K562 (cell line): ENCODE results near the gene PHF21A. TPM values are rescaled to one million over a fixed set of nuclear protein-coding genes. Genes with fewer than 3 reads are reported as not detected.
A peak's percentile ranks its signal among the peaks of the same experiment; 100 is the strongest.

ENCODE experiments used
- ATAC-seq: fragments of 200-7000 bp; cut with Tn5 transposase; 3 replicates; pipeline ENCODE4 v1.9.1; 2020; ENCODE audit warnings: moderate library complexity
- BruUV-seq: library from RNA; stranded (reverse); fragments of 400-500 nt; replicated peaks from 2 replicates; lab custom pipeline; 2021; lab: Mats Ljungman, UMichigan
- CTCF ChIA-PET: fragments of 300-600 bp; formaldehyde crosslinking; extraction: SDS; loops from one replicate; lab custom pipeline; 2021; ENCODE audit warnings: low intra/inter-chr PET ratio; lab: Yijun Ruan, JAX
- POLR2A ChIA-PET: fragments of 300-600, 350-650 bp; sonication (Branson Sonifier 250); formaldehyde crosslinking; extraction: SDS; loops from one replicate; lab custom pipeline; 2021; ENCODE audit warnings: antibody characterized with exemption, inconsistent platforms; lab: Yijun Ruan, JAX
- DNase-seq, 4 experiments: peaks; one replicate each; pipeline versions ENCODE4 v3.0.0 to v3.0.0-alpha.2; 2011 to 2018; ENCODE audit warnings: low spot score in 3 of 4, mixed read lengths in 3 of 4; ENCODE audit errors: extremely low read depth in 1 of 4
- FAIRE-seq: peaks from 2 replicates; lab custom pipeline; 2011; peaks lifted over from hg19 to GRCh38; lab: Jason Lieb, UNC
- H2AFZ ChIP-seq: 2 replicates; pipeline ENCODE4 v1.6.0; 2011; ENCODE audit warnings: low read depth, low read length, control low read depth, inconsistent platforms
- H3K27ac ChIP-seq: fragments of 200-600 bp; 3 replicates; pipeline ENCODE4 v1.8.0; 2011; ENCODE audit warnings: low read depth, mild to moderate bottlenecking, control low read depth, inconsistent platforms, low read length, moderate library complexity, mixed read lengths; ENCODE audit errors: extremely low read depth
- H3K27me3 ChIP-seq, 2 experiments: fragments of 300-600 bp in 1 of 2; 2 replicates in 1 of 2; 3 replicates in 1 of 2; pipeline versions ENCODE4 v1.6.0 to v1.8.0; 2011; ENCODE audit warnings: inconsistent platforms in 2 of 2, low read length in 2 of 2, mild to moderate bottlenecking in 1 of 2, mixed read lengths in 1 of 2, moderate library complexity in 1 of 2; ENCODE audit not compliant: control insufficient read depth in 2 of 2, insufficient read depth in 2 of 2
- H3K36me3 ChIP-seq: fragments of 300-600 bp; 3 replicates; pipeline ENCODE4 v1.8.0; 2011; ENCODE audit warnings: mild to moderate bottlenecking, low read length, inconsistent platforms; ENCODE audit not compliant: control insufficient read depth, insufficient read depth
- H3K4me1 ChIP-seq, 2 experiments: fragments of 200-600 bp in 1 of 2; replicated peaks in 1 of 2; 2 replicates in 1 of 2; 3 replicates in 1 of 2; pipeline versions ENCODE4 v1.5.1 to v1.8.0; 2011; ENCODE audit warnings: inconsistent platforms in 2 of 2, low read length in 2 of 2, mild to moderate bottlenecking in 1 of 2, mixed read lengths in 1 of 2, moderate library complexity in 1 of 2; ENCODE audit not compliant: control insufficient read depth in 2 of 2, insufficient read depth in 2 of 2
- H3K4me2 ChIP-seq: 2 replicates; pipeline ENCODE4 v1.6.1; 2011; ENCODE audit warnings: low read length, control low read depth, inconsistent platforms, mixed read lengths; ENCODE audit not compliant: insufficient read depth
- H3K4me3 ChIP-seq: fragments of 200-600 bp; sonication (generic), shearing (Covaris generic); 2 replicates; pipeline ENCODE4 v1.5.1; 2016; ENCODE audit warnings: control low read depth, inconsistent platforms
- H3K79me2 ChIP-seq: fragments of 200-600 bp; 3 replicates; pipeline ENCODE4 v1.8.0; 2011; ENCODE audit warnings: low read length, inconsistent platforms; ENCODE audit not compliant: control insufficient read depth, insufficient read depth
- H3K9ac ChIP-seq, 2 experiments: 2 replicates each; pipeline versions ENCODE4 v1.6.0 to v1.6.1; 2011; ENCODE audit warnings: low read depth in 2 of 2, low read length in 2 of 2, control low read depth in 1 of 2, inconsistent platforms in 1 of 2, mild to moderate bottlenecking in 1 of 2, mixed read lengths in 1 of 2; ENCODE audit not compliant: insufficient read depth in 1 of 2
- H3K9me1 ChIP-seq: one replicate; pipeline ENCODE4 v1.6.0; 2011; ENCODE audit warnings: inconsistent platforms, mild to moderate bottlenecking, low read length, moderate library complexity; ENCODE audit not compliant: control insufficient read depth, insufficient read depth
- H3K9me3 ChIP-seq: replicated peaks from 2 replicates; pipeline ENCODE4 v1.5.1; 2011; ENCODE audit warnings: low read depth, low read length, inconsistent platforms; ENCODE audit not compliant: control insufficient read depth, insufficient read depth
- H4K20me1 ChIP-seq: replicated peaks from 2 replicates; pipeline ENCODE4 v1.6.1; 2011; ENCODE audit warnings: low read length, inconsistent platforms, mixed read lengths; ENCODE audit not compliant: control insufficient read depth, insufficient read depth
- EGR1 ChIP-seq: fragments of 450-650 bp; conservative IDR thresholded peaks from 2 replicates; pipeline ENCODE4 v1.6.1; 2017; ENCODE audit warnings: mild to moderate bottlenecking
- EP400 ChIP-seq: fragments of 450-650 bp; IDR thresholded peaks from 2 replicates; pipeline ENCODE4 v1.6.1; 2017; ENCODE audit warnings: antibody characterized with exemption, mild to moderate bottlenecking, moderate library complexity
- MITF ChIP-seq: IDR thresholded peaks from 2 replicates; pipeline ENCODE4 v1.6.1; 2014; ENCODE audit warnings: antibody characterized with exemption
- NFIC ChIP-seq: fragments of 450-650 bp; IDR thresholded peaks from 2 replicates; pipeline ENCODE4 v1.6.1; 2017; ENCODE audit warnings: mild to moderate bottlenecking, inconsistent platforms
- POLR2H ChIP-seq: IDR thresholded peaks from 2 replicates; pipeline ENCODE4 v1.6.1; 2016; ENCODE audit warnings: missing genetic modification characterization, low read depth, mild to moderate bottlenecking, control low read depth, missing compliant biosample characterization, moderate library complexity
- RAD51 ChIP-seq: fragments of 450-650 bp; IDR thresholded peaks from 2 replicates; pipeline ENCODE4 v1.7.1; 2016; ENCODE audit warnings: low read depth, mild to moderate bottlenecking, borderline replicate concordance
- RBFOX2 ChIP-seq: fragments of 200-400 bp; formaldehyde crosslinking; IDR thresholded peaks from 2 replicates; pipeline ENCODE4 v1.6.1; 2017; ENCODE audit warnings: low read depth, mild to moderate bottlenecking, low read length, moderate library complexity
- RNF2 ChIP-seq: sonication (generic); IDR thresholded peaks from 2 replicates; pipeline ENCODE4 v1.6.1; 2016
- SRSF1 ChIP-seq: fragments of 200-400 bp; formaldehyde crosslinking; IDR thresholded peaks from 2 replicates; pipeline ENCODE4 v1.6.1; 2017; ENCODE audit warnings: mild to moderate bottlenecking, low read depth, low read length, moderate library complexity
- TAL1 ChIP-seq: fragments of 450-650 bp; IDR thresholded peaks from 2 replicates; pipeline ENCODE4 v1.6.1; 2016; ENCODE audit warnings: mild to moderate bottlenecking
- THRA ChIP-seq: fragments of 450-650 bp; IDR thresholded peaks from 2 replicates; pipeline ENCODE4 v1.6.1; 2017; ENCODE audit warnings: mild to moderate bottlenecking, moderate library complexity
- TRIM24 ChIP-seq, 2 experiments: fragments of 450-650 bp; IDR thresholded peaks; 2 replicates each; pipeline ENCODE4 v1.6.1; 2016
- ZNF174 ChIP-seq: fragments of 250-450 bp; sonication (Bioruptor Pico); IDR thresholded peaks from 2 replicates; pipeline ENCODE4 v1.4.0; 2020; ENCODE audit warnings: mild to moderate bottlenecking
- ZNF592 ChIP-seq: fragments of 450-650 bp; IDR thresholded peaks from 2 replicates; pipeline ENCODE4 v1.6.1; 2017; ENCODE audit warnings: antibody characterized with exemption, mild to moderate bottlenecking
- WGBS: fragments of 100-300 bp; shearing (Covaris generic); methylation state at CpG from one replicate; pipeline ENCODE4 v1.1.6; 2016; ENCODE audit warnings: low coverage, mixed read lengths; ENCODE audit not compliant: insufficient coverage; ENCODE audit errors: missing lambda C conversion rate; 5-methylcytosine and 5-hydroxymethylcytosine counted together
- in situ Hi-C: fragments of 300-500 bp; cut with MboI; formaldehyde crosslinking; loops from 4 replicates; pipeline ENCODE4 v1.15.0; 2018; ENCODE audit warnings: inconsistent platforms, mixed read lengths
- intact Hi-C: fragments of 100-400 bp; cut with micrococcal nuclease; formaldehyde crosslinking; loops from 2 replicates; pipeline ENCODE4 v1.14.2; 2022
- polyA plus RNA-seq, 8 experiments: library from polyadenylated mRNA; depleted of rRNA in 4 of 8; stranded (reverse) in 5 of 8; unstranded in 3 of 8; fragments of >200 nt; fragmentation: Nextera tagmentation in 2 of 8; fragmentation: Illumina TruSeq in 1 of 8; extraction: Ambion mirVana in 2 of 8; extraction: Trizol in 1 of 8; gene quantifications; 2 replicates each; pipeline versions ENCODE4 v1.2.1 to v1.2.3, GENCODE V29; 2011 to 2014; ENCODE audit warnings: inconsistent platforms in 1 of 8, missing spikeins in 1 of 8
- total RNA-seq, 7 experiments: library from RNA; depleted of rRNA in 6 of 7; stranded (reverse); fragments of >200 nt in 6 of 7; fragmentation: Illumina TruSeq in 2 of 7; extraction: Trizol in 2 of 7; gene quantifications; 2 replicates each; pipeline versions ENCODE4 v1.2.1 to v1.2.3, GENCODE V29; 2011 to 2021; ENCODE audit warnings: low replicate concordance in 1 of 7
- TF ChIP-seq, protein P1 (sequence below): fragments of 200-800 bp; sonication (Bioruptor generic); IDR thresholded peaks from 2 replicates; pipeline ENCODE4 v1.6.1; 2017; ENCODE audit warnings: missing genetic modification characterization, missing compliant biosample characterization

PHF21A gene
- total and polyA plus RNA-seq, 9 of the 15 experiments (the other 6 are each of a cell fraction or from before 2014, with no cell fraction given): 1.5 to 32.4 (median 10.7) TPM

DNA sequence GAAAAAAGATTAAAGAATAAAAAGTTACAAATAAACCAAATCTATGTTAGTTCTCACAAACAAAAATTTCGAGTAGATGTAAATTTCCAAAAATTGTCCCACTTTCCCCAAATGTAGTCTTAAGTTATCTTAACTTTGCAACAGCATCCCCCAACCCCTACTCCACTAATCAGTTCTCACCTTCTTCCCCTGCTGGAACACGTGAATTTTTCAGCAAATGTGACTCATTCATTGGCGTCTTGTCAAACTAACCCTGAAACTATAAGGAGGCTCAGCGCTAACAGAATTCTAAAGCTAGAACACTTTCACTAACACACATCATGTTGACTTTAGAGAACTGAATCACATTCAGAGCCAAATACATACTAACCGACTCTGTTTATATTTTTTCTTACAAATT lies 46.1 kb downstream of the PHF21A start:
- H3K9me1 ChIP-seq: no peaks in the 10 kb centered on the region
- DNase-seq (peak; percentile 39 to 89 (median 64)), ATAC-seq (peak; percentile 83), FAIRE-seq (peak; percentile 88)
- H3K27ac ChIP-seq: peak overlapping the region; percentile 69; the same call in 2 of the 3 replicates
- H3K79me2 ChIP-seq: no peaks in the 10 kb centered on the region
- no peaks in the 10 kb centered on the region for H3K9me3 ChIP-seq
- BruUV-seq: no TSS peak
- peak overlapping the region; percentile 30 for H3K4me2 ChIP-seq
- intact Hi-C loops (loop anchor here (5.0 kb wide), 1 partner anchor 42 kb away; no protein-coding TSS in a partner anchor), in situ Hi-C loops (no loop called here)
- WGBS: 0% methylated on average over 5 of the region's 5 CpGs
- no peaks in the 10 kb centered on the region for H4K20me1 ChIP-seq
- peak overlapping the region in 1 of 2 experiments; percentile 46; a peak in 1 of 4 replicates for H3K9ac ChIP-seq
- peaks cover 5% of the 10 kb centered on the region; the same call in 1 of the 3 replicates for H3K36me3 ChIP-seq
- peak overlapping the region; percentile 58 for H2AFZ ChIP-seq
- CTCF ChIA-PET: no interaction called here
- POLR2A ChIA-PET: interaction anchor here (0.7 to 2.4 kb wide), 7 partner anchors 10 to 63 kb away, joined by 3 to 9 read pairs (median 5); no protein-coding TSS in a partner anchor
- peaks cover 6 to 15% of the 10 kb centered on the region in 2 experiments; a peak in 4 of 5 replicates for H3K4me1 ChIP-seq
- no peak overlapping the region for H3K4me3 ChIP-seq
- H3K27me3 ChIP-seq: no peaks in the 10 kb centered on the region
- TF ChIP-seq THRA (no peak), RAD51 (peak; percentile 40; the same call in 1 of the 2 replicates), RBFOX2 (no peak), EP400 (peak; percentile 43), ZNF174 (CRISPR knock-in tag) (no peak), POLR2H (tag) (no peak; the same call in 1 of the 2 replicates), SRSF1 (no peak), MITF (peak; percentile 93), ZNF592 (0 out of 2 replicates have a peak, but pooled peaks have one; percentile 48), TRIM24 (IDR thresholded peaks at IDR 0.05) (peak; percentile 63 to 65; a peak in 2 of 4 replicates), EGR1 (no peak), RNF2 (peak; percentile 32; the same call in 1 of the 2 replicates), TAL1 (peak; percentile 81), NFIC (peak; percentile 93)
- TF ChIP-seq, protein P1, sequence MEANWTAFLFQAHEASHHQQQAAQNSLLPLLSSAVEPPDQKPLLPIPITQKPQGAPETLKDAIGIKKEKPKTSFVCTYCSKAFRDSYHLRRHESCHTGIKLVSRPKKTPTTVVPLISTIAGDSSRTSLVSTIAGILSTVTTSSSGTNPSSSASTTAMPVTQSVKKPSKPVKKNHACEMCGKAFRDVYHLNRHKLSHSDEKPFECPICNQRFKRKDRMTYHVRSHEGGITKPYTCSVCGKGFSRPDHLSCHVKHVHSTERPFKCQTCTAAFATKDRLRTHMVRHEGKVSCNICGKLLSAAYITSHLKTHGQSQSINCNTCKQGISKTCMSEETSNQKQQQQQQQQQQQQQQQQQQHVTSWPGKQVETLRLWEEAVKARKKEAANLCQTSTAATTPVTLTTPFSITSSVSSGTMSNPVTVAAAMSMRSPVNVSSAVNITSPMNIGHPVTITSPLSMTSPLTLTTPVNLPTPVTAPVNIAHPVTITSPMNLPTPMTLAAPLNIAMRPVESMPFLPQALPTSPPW (CRISPR knock-in tag): peak; percentile 14; the same call in 1 of the 2 replicates
